T-helper 2 cell treated with Interferon-gamma antibody and Interleukin-4, amounts not matched to agents 5 μg/mL and 100 μg/mL, for 36 hours (primary cell): Measurements from ENCODE around the gene PPIP5K2.
A peak's percentile ranks its signal among the peaks of the same experiment; 100 is the strongest.
"Not testable (repeated sequence)": the region's sequence is repeated elsewhere in the genome, so short reads cannot be mapped to it uniquely, and the experiment has no call there.

Experiments used
- DNase-seq: peaks from one replicate; pipeline ENCODE4 v3.0.0; 2021; ENCODE audit warnings: low spot score
- H3K27ac Mint-ChIP-seq: one replicate; pipeline ENCODE4 v1.8.0; 2021; ENCODE audit warnings: mild to moderate bottlenecking, mixed read lengths
- H3K27me3 Mint-ChIP-seq: one replicate; pipeline ENCODE4 v1.8.0; 2021; ENCODE audit warnings: low read depth, mixed read lengths
- H3K36me3 Mint-ChIP-seq: one replicate; pipeline ENCODE4 v1.8.0; 2021; ENCODE audit warnings: low read depth, mixed read lengths
- H3K4me1 Mint-ChIP-seq: one replicate; pipeline ENCODE4 v1.8.0; 2021; ENCODE audit warnings: low read depth, mixed read lengths
- H3K4me3 Mint-ChIP-seq: one replicate; pipeline ENCODE4 v1.8.0; 2022; ENCODE audit warnings: mild to moderate bottlenecking, moderate library complexity, mixed read lengths
- H3K9me3 Mint-ChIP-seq: one replicate; pipeline ENCODE4 v1.8.0; 2021; ENCODE audit warnings: mixed read lengths

Gene PPIP5K2

GRCh38 chr5:103205991-103206700, 86.0 kb downstream of the PPIP5K2 start:
- Mint-ChIP-seq H3K36me3 (peaks cover 42% of the 10 kb centered on the region), H3K27me3 (no peaks in the 10 kb centered on the region), H3K9me3 (no peaks in the 10 kb centered on the region), H3K4me1 (peaks cover 11% of the 10 kb centered on the region), H3K4me3 (no peak overlapping the region), H3K27ac (no peak overlapping the region)
- DNase-seq, result no peak

GRCh38 chr5:103207011-103207410, 86.9 kb downstream of the PPIP5K2 start:
- H3K27me3 Mint-ChIP-seq, result no peaks in the 10 kb centered on the region
- peaks cover 18% of the 10 kb centered on the region for H3K4me1 Mint-ChIP-seq
- H3K36me3 Mint-ChIP-seq, result peaks cover 40% of the 10 kb centered on the region
- DNase-seq, result no peak
- no peaks in the 10 kb centered on the region for H3K9me3 Mint-ChIP-seq
- H3K27ac Mint-ChIP-seq, result no peak overlapping the region
- H3K4me3 Mint-ChIP-seq, result no peak overlapping the region

GRCh38 chr5:103207653-103208052, 87.6 kb downstream of the PPIP5K2 start:
- peak overlapping the region; percentile 76 for H3K27ac Mint-ChIP-seq
- DNase-seq, result no peak
- no peak overlapping the region for H3K4me3 Mint-ChIP-seq
- H3K9me3 Mint-ChIP-seq, result no peaks in the 10 kb centered on the region
- H3K36me3 Mint-ChIP-seq, result peaks cover 43% of the 10 kb centered on the region
- peaks cover 22% of the 10 kb centered on the region for H3K4me1 Mint-ChIP-seq
- no peaks in the 10 kb centered on the region for H3K27me3 Mint-ChIP-seq

- Mint-ChIP-seq H3K4me1 (peaks cover 22% of the 10 kb centered on the region), H3K27ac (peak overlapping the region; percentile 31), H3K4me3 (no peak overlapping the region), H3K36me3 (peaks cover 43% of the 10 kb centered on the region), H3K9me3 (no peaks in the 10 kb centered on the region), H3K27me3 (no peaks in the 10 kb centered on the region)
- no peak for DNase-seq
Observed at GRCh38 chr5:103208460-103208859, 88.4 kb downstream of the PPIP5K2 start.

- H3K27ac Mint-ChIP-seq, result no peak overlapping the region
- no peak overlapping the region for H3K4me3 Mint-ChIP-seq
- H3K9me3 Mint-ChIP-seq, result no peaks in the 10 kb centered on the region
- H3K36me3 Mint-ChIP-seq, result peaks cover 38% of the 10 kb centered on the region
- H3K4me1 Mint-ChIP-seq, result peaks cover 22% of the 10 kb centered on the region
- no peak for DNase-seq
- H3K27me3 Mint-ChIP-seq, result no peaks in the 10 kb centered on the region
Observed at GRCh38 chr5:103209065-103209464, 89.0 kb downstream of the PPIP5K2 start.

- peaks cover 22% of the 10 kb centered on the region for H3K4me1 Mint-ChIP-seq
- H3K27me3 Mint-ChIP-seq, result no peaks in the 10 kb centered on the region
- no peaks in the 10 kb centered on the region for H3K9me3 Mint-ChIP-seq
- H3K4me3 Mint-ChIP-seq, result no peak overlapping the region
- DNase-seq, result no peak
- peaks cover 29% of the 10 kb centered on the region for H3K36me3 Mint-ChIP-seq
- no peak overlapping the region for H3K27ac Mint-ChIP-seq
Observed at GRCh38 chr5:103210952-103211351, 90.9 kb downstream of the PPIP5K2 start.

- H3K4me1 Mint-ChIP-seq, result peaks cover 26% of the 10 kb centered on the region
- H3K9me3 Mint-ChIP-seq, result no peaks in the 10 kb centered on the region
- peak overlapping the region; percentile 41 for H3K4me3 Mint-ChIP-seq
- no peak for DNase-seq
- H3K27ac Mint-ChIP-seq, result peak overlapping the region; percentile 74
- peaks cover 23% of the 10 kb centered on the region for H3K36me3 Mint-ChIP-seq
- no peaks in the 10 kb centered on the region for H3K27me3 Mint-ChIP-seq
Observed at GRCh38 chr5:103211576-103212561, 91.8 kb downstream of the PPIP5K2 start.

- H3K4me1 Mint-ChIP-seq, result peaks cover 15% of the 10 kb centered on the region
- peak overlapping the region; percentile 12 for H3K4me3 Mint-ChIP-seq
Observed at GRCh38 chr5:103216137-103216536, 96.0 kb downstream of the PPIP5K2 start.

GRCh38 chr5:103216697-103217096, 96.6 kb downstream of the PPIP5K2 start:
- Mint-ChIP-seq H3K36me3 (peaks cover 9% of the 10 kb centered on the region), H3K27me3 (no peaks in the 10 kb centered on the region), H3K4me3 (no peak overlapping the region), H3K27ac (no peak overlapping the region), H3K4me1 (peaks cover 10% of the 10 kb centered on the region), H3K9me3 (no peaks in the 10 kb centered on the region)
- no peak for DNase-seq

More at GRCh38 chr5:103216137-103216536, 96.0 kb downstream of the PPIP5K2 start:
- Mint-ChIP-seq H3K9me3 (no peaks in the 10 kb centered on the region), H3K27ac (no peak overlapping the region), H3K27me3 (no peaks in the 10 kb centered on the region), H3K36me3 (peaks cover 9% of the 10 kb centered on the region)
- DNase-seq, result no peak

GRCh38 chr5:103217101-103217500, 97.0 kb downstream of the PPIP5K2 start:
- Mint-ChIP-seq H3K27me3 (no peaks in the 10 kb centered on the region), H3K4me3 (no peak overlapping the region), H3K27ac (no peak overlapping the region), H3K36me3 (peaks cover 6% of the 10 kb centered on the region), H3K9me3 (no peaks in the 10 kb centered on the region), H3K4me1 (peaks cover 7% of the 10 kb centered on the region)
- no peak for DNase-seq

- Mint-ChIP-seq H3K36me3 (peaks cover 3% of the 10 kb centered on the region), H3K4me1 (peaks cover 4% of the 10 kb centered on the region), H3K4me3 (no peak overlapping the region), H3K27ac (no peak overlapping the region), H3K9me3 (no peaks in the 10 kb centered on the region), H3K27me3 (no peaks in the 10 kb centered on the region)
- DNase-seq, result no peak
Observed at GRCh38 chr5:103218164-103218563, 98.1 kb downstream of the PPIP5K2 start.

GRCh38 chr5:103219074-103219473, 99.0 kb downstream of the PPIP5K2 start:
- H3K27me3 Mint-ChIP-seq, result not testable (repeated sequence)

GRCh38 chr5:103223031-103223955, 103.2 kb downstream of the PPIP5K2 start:
- DNase-seq, result no peak
- H3K4me3 Mint-ChIP-seq, result no peak overlapping the region
- H3K27ac Mint-ChIP-seq, result no peak overlapping the region
- peaks cover 24% of the 10 kb centered on the region for H3K27me3 Mint-ChIP-seq
- H3K9me3 Mint-ChIP-seq, result no peaks in the 10 kb centered on the region
- H3K4me1 Mint-ChIP-seq, result peaks cover 3% of the 10 kb centered on the region
- H3K36me3 Mint-ChIP-seq, result no peaks in the 10 kb centered on the region

More at GRCh38 chr5:103219074-103219473, 99.0 kb downstream of the PPIP5K2 start:
- DNase-seq, H3K27ac Mint-ChIP-seq, H3K9me3 Mint-ChIP-seq, H3K36me3 Mint-ChIP-seq, H3K4me1 Mint-ChIP-seq, H3K4me3 Mint-ChIP-seq: not testable (repeated sequence)
